GM21529 (cell line): Measurements from ENCODE around the gene MYORG.

ENCODE experiments used
- ATAC-seq: cut with Tn5 transposase; IDR thresholded peaks from one replicate; pipeline ENCODE4 v1.9.1; 2021; ENCODE audit not compliant: unreplicated experiment

Gene MYORG

GRCh38 chr9:34376596-34377403 lies at the start of gene MYORG:
TSS of gene MYORG (minus strand) at chr9:34376898. CDS start at chr9:34372943, 3,955 bp downstream.
- ATAC-seq: peak; percentile 84

GRCh38 chr9:34419716-34420504 lies 43.2 kb upstream of the MYORG start:
- ATAC-seq: no peak

GRCh38 chr9:34417734-34418133 lies 41.0 kb upstream of the MYORG start:
- no peak for ATAC-seq

GRCh38 chr9:34413231-34413852 lies 36.6 kb upstream of the MYORG start:
- no peak for ATAC-seq

GRCh38 chr9:34412336-34412735 lies 35.6 kb upstream of the MYORG start:
- ATAC-seq: no peak

- no peak for ATAC-seq
Observed at GRCh38 chr9:34409154-34409553, 32.5 kb upstream of the MYORG start.

GRCh38 chr9:34408173-34408572 lies 31.5 kb upstream of the MYORG start:
- no peak for ATAC-seq

- no peak for ATAC-seq
Observed at GRCh38 chr9:34406219-34406618, 29.5 kb upstream of the MYORG start.

GRCh38 chr9:34405719-34406118 lies 29.0 kb upstream of the MYORG start:
- no peak for ATAC-seq

GRCh38 chr9:34403554-34404380 lies 27.1 kb upstream of the MYORG start:
- ATAC-seq: no peak

- no peak for ATAC-seq
Observed at GRCh38 chr9:34400686-34401602, 24.2 kb upstream of the MYORG start.

- no peak for ATAC-seq
Observed at GRCh38 chr9:34400275-34400674, 23.6 kb upstream of the MYORG start.

GRCh38 chr9:34399729-34400128 lies 23.0 kb upstream of the MYORG start:
- ATAC-seq: no peak

GRCh38 chr9:34398875-34399274 lies 22.2 kb upstream of the MYORG start:
- no peak for ATAC-seq

- ATAC-seq: no peak
Observed at GRCh38 chr9:34396276-34397214, 19.8 kb upstream of the MYORG start.

- no peak for ATAC-seq
Observed at GRCh38 chr9:34392511-34392910, 15.8 kb upstream of the MYORG start.

GRCh38 chr9:34387239-34387638 lies 10.5 kb upstream of the MYORG start:
- ATAC-seq: no peak

- no peak for ATAC-seq
Observed at GRCh38 chr9:34386656-34387055, 10.0 kb upstream of the MYORG start.
